ENCODE measurements around the gene NTN1.

GRCh38 chr17:9254841-9255240, 233.5 kb downstream of the NTN1 start:
- TF ChIP-seq CTCF (IDR thresholded peaks at IDR 0.05): no peak
- TF ChIP-seq POLR2A (IDR thresholded peaks at IDR 0.05): no peak

Data from heart left ventricle (tissue), 13 donors.